HepG2 (cell line): ENCODE results near the gene KRTCAP3. TPM values are rescaled to one million over a fixed set of nuclear protein-coding genes. Genes with fewer than 3 reads are reported as not detected.

Source experiments
- CHD2 ChIP-seq: IDR thresholded peaks from 2 replicates; pipeline ENCODE4 v1.6.1; 2011; ENCODE audit warnings: low read depth, low read length, improper control_type of control experiment
- ERF ChIP-seq: IDR thresholded peaks from 2 replicates; pipeline ENCODE4 v1.6.1; 2018; ENCODE audit warnings: missing biosample characterization, missing genetic modification reagents
- MNT ChIP-seq: fragments of 450-650 bp; IDR thresholded peaks from 2 replicates; pipeline ENCODE4 v1.6.1; 2016
- MXD1 ChIP-seq: sonication (generic); formaldehyde crosslinking; IDR thresholded peaks from 2 replicates; pipeline ENCODE4 v1.4.0; 2020; ENCODE audit warnings: mild to moderate bottlenecking, missing genetic modification reagents
- PPARG ChIP-seq: conservative IDR thresholded peaks from 2 replicates; pipeline ENCODE4 v1.6.1; 2016; ENCODE audit warnings: missing biosample characterization, missing genetic modification reagents
- SIN3A ChIP-seq: IDR thresholded peaks from 2 replicates; pipeline ENCODE4 v1.6.1; 2011; ENCODE audit warnings: low read depth, mild to moderate bottlenecking, control low read depth, low read length, borderline replicate concordance
- ZBTB7A ChIP-seq: sonication (generic); formaldehyde crosslinking; IDR thresholded peaks from 2 replicates; pipeline ENCODE4 v1.8.0; 2022; ENCODE audit warnings: mild to moderate bottlenecking, missing genetic modification reagents
- ZNF124 ChIP-seq: sonication (generic); formaldehyde crosslinking; IDR thresholded peaks from 2 replicates; pipeline ENCODE4 v1.4.0; 2020; ENCODE audit warnings: missing genetic modification reagents
- ZNF142 ChIP-seq: sonication (generic); formaldehyde crosslinking; IDR thresholded peaks from 2 replicates; pipeline ENCODE4 v1.4.0; 2020; ENCODE audit warnings: missing genetic modification reagents
- ZNF275 ChIP-seq: sonication (generic); formaldehyde crosslinking; IDR thresholded peaks from 2 replicates; pipeline ENCODE4 v1.8.0; 2022; ENCODE audit warnings: missing genetic modification reagents, mild to moderate bottlenecking, inconsistent platforms, borderline replicate concordance
- ZNF33A ChIP-seq: sonication (generic); formaldehyde crosslinking; IDR thresholded peaks from 2 replicates; pipeline ENCODE4 v1.5.1; 2020; ENCODE audit warnings: missing genetic modification reagents, mild to moderate bottlenecking, moderate library complexity, borderline replicate concordance
- ZNF687 ChIP-seq: sonication (generic); formaldehyde crosslinking; IDR thresholded peaks from 2 replicates; pipeline ENCODE4 v1.5.1; 2020; ENCODE audit warnings: mild to moderate bottlenecking, missing genetic modification reagents, moderate library complexity
- ZNF883 ChIP-seq: sonication (generic); formaldehyde crosslinking; IDR thresholded peaks from 2 replicates; pipeline ENCODE4 v1.5.1; 2020; ENCODE audit warnings: mild to moderate bottlenecking, missing genetic modification reagents; ENCODE audit errors: not compliant biosample characterization
- ZSCAN31 ChIP-seq: sonication (generic); formaldehyde crosslinking; IDR thresholded peaks from 2 replicates; pipeline ENCODE4 v1.5.0; 2020; ENCODE audit warnings: low read depth, mild to moderate bottlenecking, missing genetic modification reagents
- polyA plus RNA-seq, 8 experiments: library from polyadenylated mRNA; depleted of rRNA in 3 of 8; stranded (reverse) in 7 of 8; unstranded in 1 of 8; fragments of >200 nt; fragmentation: Illumina TruSeq in 4 of 8; extraction: Trizol in 4 of 8; gene quantifications; 2 replicates each; pipeline versions ENCODE4 v1.2.1 to v1.2.3, GENCODE V29; 2011 to 2016; ENCODE audit warnings: low read depth in 4 of 8, missing spikeins in 1 of 8, mixed read lengths in 1 of 8; ENCODE audit not compliant: insufficient read depth in 1 of 8
- total RNA-seq, 5 experiments: library from RNA; depleted of rRNA; stranded (reverse); fragments of >200 nt; fragmentation: Illumina TruSeq; extraction: Trizol; gene quantifications; 2 replicates each; pipeline ENCODE4 v1.2.3, GENCODE V29; 2016; ENCODE audit warnings: low read depth in 1 of 5

KRTCAP3 gene
- total and polyA plus RNA-seq, 2 of the 13 experiments (the other 11 are each of a cell fraction or from before 2014, with no cell fraction given) = 2.1 to 4.5 TPM

GRCh38 chr2:27489498-27490397 is 47.6 kb downstream of the KRTCAP3 start, which contains the start of gene IFT172 (continued):
- TF ChIP-seq CHD2 = peak; percentile 46; the same call in 1 of the 2 replicates
- peak; percentile 69 for TF ChIP-seq ZNF883 (CRISPR knock-in tag)
- no peak; the same call in 1 of the 2 replicates for TF ChIP-seq MXD1
- TF ChIP-seq PPARG (CRISPR knock-in tag) = 0 out of 2 replicates have a peak, but pooled peaks have one; percentile 26
- peak; percentile 96 for TF ChIP-seq MNT
- no peak for TF ChIP-seq ZNF142 (CRISPR knock-in tag)
- TF ChIP-seq ZNF33A (CRISPR knock-in tag) = no peak
- peak; percentile 99 for TF ChIP-seq SIN3A
- TF ChIP-seq ZSCAN31 (CRISPR knock-in tag) = no peak
- no peak for TF ChIP-seq ZNF275
- peak; percentile 98 for TF ChIP-seq ZNF687 (CRISPR knock-in tag)
- TF ChIP-seq ZBTB7A (CRISPR knock-in tag) = no peak
- TF ChIP-seq ZNF124 (CRISPR knock-in tag) = no peak
- peak; percentile 95 for TF ChIP-seq ERF (CRISPR knock-in tag)
